Limb (tissue), 2 donors: ENCODE data around the gene NFIX.

Source experiments
- DNase-seq, 2 donors: peaks; one replicate each; pipeline ENCODE4 v3.0.0-alpha.2; 2016; ENCODE audit errors: extremely low spot score in 2 of 2

Gene NFIX

GRCh38 chr19:13035820-13036365 is 40.6 kb downstream of the NFIX start:
- no peak for DNase-seq

- no peak for DNase-seq
Observed at GRCh38 chr19:13036366-13036976, 41.2 kb downstream of the NFIX start.

- DNase-seq = no peak
Observed at GRCh38 chr19:13037161-13037560, 41.9 kb downstream of the NFIX start.

DNA sequence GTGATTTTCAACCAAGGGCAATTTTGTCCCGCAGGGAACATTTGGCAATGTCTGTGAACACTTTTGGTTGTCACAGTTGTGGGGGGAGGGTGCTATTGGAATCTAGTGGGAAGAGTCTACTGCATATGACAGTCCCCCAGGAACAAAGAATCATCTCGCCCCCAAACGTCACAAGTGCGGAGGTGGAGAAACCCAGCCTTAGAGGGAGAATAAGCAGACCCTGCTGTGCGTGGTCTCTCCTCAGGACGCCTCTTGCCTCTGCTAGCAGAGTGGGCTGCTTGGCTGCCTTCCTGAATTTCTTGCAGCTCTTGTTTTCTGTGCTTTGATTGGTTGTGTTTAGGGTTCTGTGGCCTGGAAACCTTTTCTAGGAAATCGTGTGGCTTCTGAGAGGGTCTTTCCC is 42.5 kb downstream of the NFIX start:
- DNase-seq = no peak

GRCh38 chr19:13038306-13039210 is 43.3 kb downstream of the NFIX start:
- DNase-seq = no peak

DNA sequence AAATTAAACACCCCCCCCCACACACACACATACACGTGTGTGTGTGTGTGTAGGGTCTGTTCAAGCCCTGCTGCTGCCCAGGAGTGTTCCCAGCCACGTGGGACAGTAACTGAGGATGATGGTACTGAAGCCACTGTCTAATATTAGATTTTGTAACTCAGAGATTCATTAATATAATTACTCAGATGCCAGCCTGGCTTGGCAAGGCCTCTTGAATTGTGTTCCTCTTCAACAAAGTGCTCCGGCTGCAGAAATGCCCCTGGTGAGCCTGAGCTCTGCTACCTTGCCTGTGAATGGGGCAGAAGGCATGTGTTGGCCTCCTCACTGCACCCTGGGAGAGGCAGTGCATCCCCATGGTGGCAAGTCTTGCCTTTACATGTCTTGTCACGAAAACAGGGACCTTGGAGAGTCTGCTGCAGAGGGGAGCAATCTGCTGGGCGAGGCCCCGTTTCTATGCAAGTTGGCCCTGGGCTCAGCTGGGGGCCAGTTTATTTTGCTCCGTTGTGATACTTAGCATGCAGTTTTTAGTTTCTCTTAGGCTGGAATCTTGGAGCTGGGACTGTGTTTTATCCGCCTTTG is 44.0 kb downstream of the NFIX start:
- no peak for DNase-seq

DNA sequence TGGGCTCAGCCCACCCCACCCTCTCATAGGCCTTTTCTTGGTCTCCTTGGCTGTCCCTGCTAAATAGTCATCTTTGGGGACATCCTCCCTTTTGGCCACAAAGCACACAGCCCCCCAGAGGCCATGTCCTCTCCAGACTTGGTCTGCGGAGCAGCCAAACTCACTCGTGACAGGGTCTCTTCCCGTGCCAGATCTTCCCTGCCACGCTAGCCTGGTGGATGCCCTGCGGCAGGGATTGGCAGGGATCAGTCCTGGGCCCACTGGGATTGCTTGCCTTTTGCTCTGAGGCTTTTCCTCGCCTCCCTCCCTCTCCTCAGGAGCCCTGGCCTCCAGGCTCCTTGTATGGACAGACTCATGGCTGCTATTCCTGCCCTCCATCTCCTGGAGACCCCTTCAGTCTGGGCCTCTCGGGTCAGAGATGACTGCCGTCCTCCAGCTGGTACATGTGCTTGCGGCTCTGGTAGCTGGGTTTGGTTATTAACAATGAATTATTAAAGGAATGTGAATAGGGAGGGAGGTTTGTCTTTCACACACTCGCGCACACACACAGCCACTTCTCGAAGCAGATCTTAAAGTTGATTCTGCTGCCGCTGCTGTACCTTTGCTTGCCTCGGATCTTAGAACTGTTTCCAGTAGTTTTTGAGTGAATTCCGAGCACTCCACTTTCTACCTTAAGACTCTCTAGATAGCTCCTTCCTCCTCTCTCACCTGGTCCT is 45.1 kb downstream of the NFIX start:
- no peak for DNase-seq

DNA sequence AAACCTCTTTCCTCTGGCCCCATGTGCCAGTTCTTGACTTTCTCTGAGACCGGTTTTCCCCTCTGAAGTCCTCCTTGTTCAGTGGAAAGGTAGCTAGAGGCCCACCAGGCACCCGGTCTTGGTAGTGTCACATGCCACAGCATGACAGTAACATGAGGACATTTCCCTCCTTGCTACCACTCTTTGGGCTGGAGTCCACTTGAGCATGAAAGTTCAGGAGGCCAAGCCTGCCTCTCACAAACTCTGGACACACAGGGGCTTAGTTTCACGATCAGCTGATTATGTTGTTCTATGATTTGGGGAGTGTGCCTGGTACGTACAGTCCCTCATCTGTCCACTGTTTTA is 45.6 kb downstream of the NFIX start:
- DNase-seq = no peak

GRCh38 chr19:13042443-13043130 is 47.3 kb downstream of the NFIX start:
- DNase-seq = no peak

DNA sequence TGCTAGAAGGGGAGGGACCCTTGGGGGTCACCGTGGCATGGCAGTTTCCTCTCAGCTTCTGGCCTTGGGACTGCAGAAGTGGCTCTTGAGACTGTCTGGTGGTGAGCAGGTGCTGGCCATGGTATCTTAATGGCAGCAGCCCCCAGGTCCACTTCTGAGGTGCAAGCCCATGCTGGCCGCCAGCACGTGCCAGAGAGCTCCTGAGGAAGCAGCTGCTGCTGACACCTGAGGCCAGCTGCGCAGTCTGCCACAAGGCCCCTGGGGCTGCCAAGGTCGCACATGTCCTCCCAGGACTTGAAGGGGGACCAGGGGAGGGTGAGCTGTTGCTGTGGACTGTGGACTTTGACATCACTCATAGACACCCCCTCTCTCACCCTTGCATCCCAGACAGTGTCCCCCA is 48.0 kb downstream of the NFIX start:
- no peak for DNase-seq

GRCh38 chr19:13044231-13044836 is 49.1 kb downstream of the NFIX start:
- DNase-seq = no peak

DNA sequence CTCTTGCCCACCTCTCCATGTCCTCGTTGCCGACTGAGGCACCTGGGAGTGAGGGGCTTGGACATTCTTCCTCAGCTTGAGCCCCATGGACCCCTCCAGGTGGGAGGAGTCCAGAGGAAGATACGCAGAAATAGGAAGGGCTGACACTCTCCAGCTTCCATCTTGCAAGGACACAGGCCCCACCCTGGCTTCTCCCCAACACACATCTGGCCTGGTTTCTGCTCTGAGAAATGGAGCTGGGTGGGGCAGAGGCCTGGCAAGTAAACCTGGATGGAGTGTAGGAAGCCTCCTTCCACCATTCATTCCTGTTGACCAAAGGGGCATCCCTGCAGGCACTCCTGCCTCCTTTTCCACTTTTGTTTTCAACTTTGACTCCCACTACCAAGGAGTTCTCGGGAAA is 50.5 kb downstream of the NFIX start:
- no peak for DNase-seq

DNA sequence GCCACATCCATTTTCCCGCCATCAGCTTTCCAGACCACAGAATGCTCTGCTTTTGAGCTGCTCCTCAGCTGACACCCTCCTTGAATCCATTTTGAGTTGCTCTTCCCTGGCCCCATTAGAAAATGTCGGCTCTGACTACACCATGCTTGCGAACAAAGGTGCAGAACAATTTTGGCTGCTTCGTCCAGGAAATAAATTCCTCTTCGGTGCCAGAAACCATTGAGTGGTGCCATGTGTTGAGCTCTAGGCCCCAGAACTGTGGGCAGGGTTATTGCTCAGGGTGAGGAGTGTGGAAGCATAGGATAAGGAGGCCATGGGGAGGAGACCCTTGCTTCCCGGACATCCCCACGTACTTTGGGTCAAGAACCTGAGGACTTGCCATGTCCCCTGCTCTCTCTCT is 52.1 kb downstream of the NFIX start:
- no peak for DNase-seq

DNA sequence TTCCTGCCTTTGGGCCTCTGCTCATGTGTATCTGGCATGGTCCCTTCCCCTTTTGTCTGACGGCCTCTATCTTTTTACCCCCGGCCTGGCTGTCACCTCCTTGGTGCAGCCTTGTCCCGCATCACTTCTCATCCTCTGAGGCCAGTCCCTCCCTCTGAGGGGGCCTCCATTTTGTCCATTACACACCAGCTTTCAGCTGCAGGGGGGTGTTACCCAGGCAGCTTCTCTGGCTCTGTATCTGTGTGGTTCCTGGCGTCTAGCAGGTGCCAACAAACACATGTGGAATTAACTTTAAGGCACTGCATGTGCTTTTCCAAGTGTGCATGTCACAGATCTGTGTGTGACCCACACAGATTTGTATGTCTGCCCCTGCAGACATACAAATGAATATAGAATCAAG is 55.0 kb downstream of the NFIX start:
- no peak for DNase-seq

- peak; percentile 72 to 76 for DNase-seq
Observed at GRCh38 chr19:13051557-13052165, 56.4 kb downstream of the NFIX start.

DNA sequence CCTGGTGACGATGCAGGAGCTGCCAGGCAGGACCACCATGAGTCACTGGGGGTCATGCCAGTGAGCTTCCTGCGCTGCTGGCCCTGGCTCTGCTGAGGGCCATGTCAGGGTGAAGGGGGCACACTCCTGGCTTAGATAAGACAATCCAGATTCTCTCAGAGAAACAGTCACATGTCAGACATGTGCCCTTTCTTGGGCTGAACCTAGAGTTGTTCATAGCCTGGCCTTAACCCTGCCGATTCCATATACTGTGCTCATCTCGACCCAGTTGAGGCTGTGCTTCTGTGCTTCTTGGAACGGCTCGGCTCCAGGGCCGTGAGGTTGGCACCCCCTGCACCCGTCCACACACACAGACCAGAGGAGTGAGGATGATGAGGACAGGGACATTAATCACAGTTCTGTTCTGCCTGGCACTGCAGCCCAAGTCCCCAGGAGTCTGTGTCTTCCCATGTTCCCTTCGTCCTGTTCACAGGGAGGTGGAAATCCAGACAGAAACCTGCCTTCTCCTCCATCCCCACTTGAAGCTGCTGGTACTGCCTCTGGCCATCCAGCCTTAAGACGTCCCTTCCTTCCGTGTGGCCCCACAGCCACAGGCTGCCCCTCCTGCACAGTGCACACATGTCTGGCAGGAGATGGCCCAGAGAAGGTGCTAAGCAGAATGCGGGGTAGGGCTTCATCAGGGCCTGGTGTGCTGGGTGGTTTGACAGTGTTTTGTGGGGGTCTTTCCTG is 57.3 kb downstream of the NFIX start:
- DNase-seq = no peak

GRCh38 chr19:13053238-13053637 is 58.0 kb downstream of the NFIX start:
- peak in 1 of 2 donors; percentile 41 for DNase-seq

DNA sequence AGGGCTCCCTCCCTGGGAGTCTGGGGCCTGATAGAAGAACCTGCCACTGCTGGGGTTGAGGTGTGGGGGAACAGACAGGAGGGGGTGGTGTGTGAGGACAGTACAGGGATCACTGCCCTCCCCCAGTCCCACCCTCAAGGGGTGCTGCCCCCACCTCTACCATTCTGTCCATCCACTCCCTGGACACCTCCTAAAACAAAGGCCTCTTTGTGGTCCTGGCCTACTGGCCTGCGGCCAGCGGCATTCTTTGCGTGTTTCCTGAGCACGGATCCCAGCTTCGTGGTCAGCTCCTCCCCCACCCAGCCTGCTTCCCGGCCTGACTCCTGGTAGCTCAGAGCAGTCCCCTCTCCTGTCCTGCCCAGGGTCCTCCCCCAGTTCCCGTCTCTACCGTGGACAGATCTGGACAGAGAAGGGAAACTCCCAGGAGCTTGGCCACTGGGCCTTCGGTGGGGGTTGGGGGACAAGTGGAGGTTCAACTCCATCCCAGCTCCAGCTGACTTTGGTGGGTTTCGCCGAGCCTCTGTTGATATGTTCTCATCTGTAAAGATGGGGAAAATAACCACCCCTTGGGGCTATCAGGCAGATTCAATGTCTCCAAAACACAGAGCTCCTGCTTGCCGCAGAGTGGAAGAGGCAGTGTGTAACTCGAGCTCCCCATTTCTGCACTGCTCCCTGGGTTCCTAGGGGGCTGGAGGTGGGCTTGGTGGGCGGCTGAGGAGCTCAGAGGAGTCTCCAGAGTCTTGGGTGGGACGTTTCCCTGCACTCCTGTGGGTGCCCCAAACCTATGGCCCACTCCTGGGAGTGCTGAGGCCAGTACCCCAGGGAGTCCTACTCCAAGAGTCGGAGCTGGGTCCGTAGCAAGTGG is 58.7 kb downstream of the NFIX start:
- peak; percentile 81 to 88 for DNase-seq
